ENCODE results near the gene LGR4.

The LGR4 gene

DNA sequence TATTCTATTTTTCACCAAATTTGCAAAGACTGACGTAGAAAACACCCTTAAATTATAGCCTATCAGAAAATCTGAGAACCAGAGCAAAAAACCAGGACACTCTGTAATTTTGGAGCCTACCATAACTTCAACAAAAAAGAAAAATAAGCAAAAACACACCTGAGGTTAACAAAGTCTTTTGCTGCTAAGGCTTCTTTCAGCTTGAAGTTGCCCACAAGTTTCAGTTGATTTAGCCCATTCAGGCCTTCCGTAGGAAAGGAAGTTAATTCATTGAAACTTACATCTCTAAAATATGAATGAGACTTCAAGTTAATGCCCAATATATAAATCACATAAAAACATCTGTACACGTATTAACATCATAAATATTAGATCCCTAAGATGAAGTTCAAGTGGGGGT is 99.2 kb downstream of the LGR4 start:
- DNase-seq, result no peak
- in situ Hi-C loops (cut with HindIII; ENCODE audit: low pct_ligation_motif_present, low pct_unique_long_range_greater_than_20kb, low sequenced_read_pairs), result no loop called here

- in situ Hi-C loops (cut with HindIII; ENCODE audit: low pct_ligation_motif_present, low pct_unique_long_range_greater_than_20kb, low sequenced_read_pairs), result no loop called here
- DNase-seq, result no peak
Observed at GRCh38 chr11:27372164-27372563, 100.4 kb downstream of the LGR4 start.

- DNase-seq, result no peak
- in situ Hi-C loops (cut with HindIII; ENCODE audit: low pct_ligation_motif_present, low pct_unique_long_range_greater_than_20kb, low sequenced_read_pairs), result no loop called here
Observed at GRCh38 chr11:27371489-27371888, 101.1 kb downstream of the LGR4 start.

DNA sequence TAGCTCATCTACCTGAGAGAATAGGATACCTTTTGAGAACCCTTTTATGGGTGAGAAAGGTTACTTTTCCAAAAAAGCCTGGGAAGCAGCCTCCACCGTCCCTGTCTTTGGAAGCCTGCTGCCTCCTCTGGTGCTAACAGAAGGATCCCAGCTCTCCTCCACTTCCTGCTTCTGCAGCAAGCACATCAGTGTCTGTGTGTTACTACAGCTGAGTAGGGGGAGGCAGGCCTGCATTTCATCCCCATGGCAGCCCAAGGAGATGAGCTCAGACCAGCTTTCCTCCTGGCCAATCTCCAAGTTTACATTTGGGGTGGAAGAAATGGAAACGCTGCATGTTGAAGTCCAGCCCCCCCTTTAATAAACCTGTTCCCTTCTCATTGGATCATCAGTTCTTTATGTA is 102.2 kb downstream of the LGR4 start:
- DNase-seq, result no peak
- in situ Hi-C loops (cut with HindIII; ENCODE audit: low pct_ligation_motif_present, low pct_unique_long_range_greater_than_20kb, low sequenced_read_pairs), result no loop called here

DNA sequence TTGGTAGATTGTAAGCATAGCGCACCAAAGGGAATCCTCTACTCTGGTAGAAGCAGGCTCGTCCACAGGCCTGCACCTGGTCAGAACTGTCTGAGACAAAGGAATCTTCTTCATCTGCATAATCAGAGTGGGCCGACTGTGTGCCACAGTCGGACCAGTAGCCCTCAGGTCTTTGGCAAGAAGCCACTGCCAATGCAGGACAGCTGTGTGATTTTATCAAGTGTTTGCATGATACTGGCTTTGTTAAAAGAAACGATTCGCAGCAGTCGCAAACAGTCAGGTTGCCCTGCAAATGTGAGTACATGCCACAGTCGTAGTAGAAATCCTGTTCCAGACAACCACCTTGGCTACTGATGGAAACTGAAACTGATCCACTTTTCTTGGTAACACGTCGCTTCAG is 104.7 kb downstream of the LGR4 start:
- in situ Hi-C loops (cut with HindIII; ENCODE audit: low pct_ligation_motif_present, low pct_unique_long_range_greater_than_20kb, low sequenced_read_pairs), result no loop called here

GRCh38 chr11:27363576-27364117 is 108.9 kb downstream of the LGR4 start:
- in situ Hi-C loops (cut with HindIII; ENCODE audit: low pct_ligation_motif_present, low pct_unique_long_range_greater_than_20kb, low sequenced_read_pairs), result no loop called here
- no peak for DNase-seq

More for the DNA sequence above, 104.7 kb downstream of the LGR4 start:
- DNase-seq, result no peak

DNA sequence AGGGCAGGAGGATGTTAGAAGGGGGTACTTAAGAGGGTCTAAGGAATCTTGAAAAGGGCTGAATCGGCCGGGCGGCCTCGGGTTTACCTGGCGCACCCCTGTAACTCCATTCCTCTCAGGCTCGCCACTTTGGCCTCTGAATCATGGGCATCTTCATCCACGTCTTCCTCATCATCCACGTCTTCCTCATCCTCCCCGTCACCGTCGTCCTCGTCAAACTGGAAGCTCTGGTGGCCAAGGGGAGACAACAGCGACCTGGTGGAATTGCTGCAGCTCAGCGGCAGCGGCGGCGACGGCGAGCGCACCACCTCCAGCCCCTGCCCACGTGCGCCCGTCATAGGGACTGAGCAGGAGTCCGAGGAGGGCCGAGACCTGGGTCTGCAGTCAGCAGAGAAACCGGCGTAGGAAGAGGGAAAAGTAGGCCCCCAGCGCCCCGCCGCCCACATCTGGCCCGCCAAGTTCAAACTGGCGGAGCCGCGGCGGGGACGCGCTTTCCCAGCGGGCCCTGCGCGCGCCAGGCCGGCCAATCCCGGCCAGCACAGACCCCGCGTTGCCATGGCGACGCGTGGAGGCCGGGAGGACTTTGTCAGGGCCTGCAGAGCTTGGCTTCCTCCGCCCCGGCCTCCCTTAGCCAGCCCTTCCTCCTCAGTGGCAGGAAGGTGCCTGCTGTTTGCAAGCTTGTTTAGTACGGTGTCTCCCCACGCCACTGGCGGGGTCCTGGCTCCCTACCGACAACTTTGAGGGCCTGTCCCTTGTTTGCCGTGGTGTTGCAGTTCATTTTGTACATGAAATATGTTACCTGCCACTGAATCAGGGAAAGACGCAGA is 109.6 kb downstream of the LGR4 start, which contains the start of gene CCDC34:
Gene CCDC34, minus strand, starts transcription at position 467 of the 827 bp plus-strand sequence. Its CDS starts 21 bp downstream, at position 446.
- peak; percentile 91 for DNase-seq
- in situ Hi-C loops (cut with HindIII; ENCODE audit: low pct_ligation_motif_present, low pct_unique_long_range_greater_than_20kb, low sequenced_read_pairs), result no loop called here

- in situ Hi-C loops (cut with HindIII; ENCODE audit: low pct_ligation_motif_present, low pct_unique_long_range_greater_than_20kb, low sequenced_read_pairs), result no loop called here
- DNase-seq, result no peak
Observed at GRCh38 chr11:27361649-27362431, 110.8 kb downstream of the LGR4 start.

DNA sequence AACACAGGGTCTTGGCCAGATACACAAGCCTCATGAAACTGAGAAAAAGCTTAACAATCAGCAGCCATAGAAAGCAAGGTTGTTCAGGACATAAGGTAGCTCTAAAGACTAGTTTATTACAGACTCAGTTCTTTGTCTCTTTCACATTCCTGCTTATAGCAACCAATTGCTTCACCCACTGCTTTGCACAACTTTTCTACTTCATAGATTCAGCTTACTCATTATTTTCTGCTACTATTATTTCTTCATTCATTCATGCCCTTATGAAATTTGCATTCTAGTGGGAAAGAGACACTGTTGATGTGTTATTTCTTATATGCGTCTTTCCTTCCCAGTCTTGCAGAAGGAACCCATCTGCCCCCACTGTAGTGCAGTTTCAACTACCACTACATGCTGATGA is 114.3 kb downstream of the LGR4 start:
- in situ Hi-C loops (cut with HindIII; ENCODE audit: low pct_ligation_motif_present, low pct_unique_long_range_greater_than_20kb, low sequenced_read_pairs), result no loop called here

GRCh38 chr11:27357250-27357649 is 115.3 kb downstream of the LGR4 start:
- in situ Hi-C loops (cut with HindIII; ENCODE audit: low pct_ligation_motif_present, low pct_unique_long_range_greater_than_20kb, low sequenced_read_pairs), result no loop called here
- no peak for DNase-seq

More for the DNA sequence above, 114.3 kb downstream of the LGR4 start:
- DNase-seq, result no peak

DNA sequence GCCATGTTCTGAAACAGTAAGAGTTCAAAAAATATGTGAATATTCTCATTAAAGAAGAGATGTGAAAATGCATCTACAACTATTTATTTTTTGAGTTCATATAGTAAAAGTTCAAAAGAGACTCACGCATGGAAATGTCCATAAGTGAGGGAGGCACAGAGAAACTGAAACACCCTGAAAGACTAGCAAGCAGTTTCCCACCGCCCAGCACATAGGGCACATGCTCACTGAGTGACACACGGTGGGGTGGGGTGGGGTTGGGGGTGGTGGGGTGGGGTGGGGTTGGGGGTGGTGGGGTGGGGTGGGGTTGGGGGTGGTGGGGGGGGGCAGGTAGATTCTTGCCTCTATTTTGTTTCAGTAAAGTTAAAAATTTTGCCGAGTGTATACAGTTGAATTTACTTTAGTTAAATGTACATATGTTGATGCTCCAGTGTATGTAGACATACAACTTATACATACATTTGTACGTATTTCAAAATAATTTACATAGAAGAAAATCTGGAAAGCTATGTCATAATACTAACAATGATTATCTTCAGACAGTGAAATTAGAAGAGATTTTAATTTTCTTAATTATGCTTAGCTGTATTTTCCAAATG is 115.9 kb downstream of the LGR4 start:
- DNase-seq, result no peak
- in situ Hi-C loops (cut with HindIII; ENCODE audit: low pct_ligation_motif_present, low pct_unique_long_range_greater_than_20kb, low sequenced_read_pairs), result no loop called here

- in situ Hi-C loops (cut with HindIII; ENCODE audit: low pct_ligation_motif_present, low pct_unique_long_range_greater_than_20kb, low sequenced_read_pairs), result no loop called here
- DNase-seq, result no peak
Observed at GRCh38 chr11:27355575-27356104, 117.0 kb downstream of the LGR4 start.

- no peak for DNase-seq
- in situ Hi-C loops (cut with HindIII; ENCODE audit: low pct_ligation_motif_present, low pct_unique_long_range_greater_than_20kb, low sequenced_read_pairs), result no loop called here
Observed at GRCh38 chr11:27354359-27354965, 118.1 kb downstream of the LGR4 start.

DNA sequence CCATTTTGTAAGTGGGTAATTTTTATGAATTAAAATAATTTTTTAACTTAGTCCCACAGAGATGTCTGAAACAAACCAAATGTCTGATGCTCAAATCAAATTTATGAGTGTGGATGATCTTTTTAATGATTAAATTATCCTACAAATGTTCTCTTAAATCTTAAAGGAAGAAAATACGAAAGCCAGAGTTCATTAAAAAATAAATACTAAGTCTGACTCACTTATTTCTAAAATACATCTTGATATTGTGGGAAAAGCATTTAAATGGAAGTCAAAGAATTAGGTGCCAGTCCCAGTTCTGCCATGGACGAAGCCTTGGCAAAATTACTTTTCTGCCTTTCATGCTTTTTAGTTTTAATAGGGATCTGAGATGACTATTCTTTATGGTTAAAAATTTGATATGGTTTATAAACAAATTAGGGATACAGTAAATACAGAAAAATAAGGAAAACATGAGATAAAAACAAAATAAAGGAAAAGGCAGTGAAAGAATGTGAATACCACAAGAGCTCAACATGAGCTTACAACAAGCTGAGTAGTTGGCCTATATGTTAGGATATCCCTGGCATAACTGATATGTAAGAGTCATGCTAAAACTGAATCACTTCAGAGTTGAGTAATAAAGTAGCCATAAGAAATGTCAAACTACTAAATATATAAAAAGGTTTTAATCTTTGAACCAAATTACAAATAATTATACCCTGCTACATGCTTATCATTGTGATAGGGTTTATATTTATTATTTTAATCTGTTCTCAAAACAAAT is 118.8 kb downstream of the LGR4 start:
- no peak for DNase-seq
- in situ Hi-C loops (cut with HindIII; ENCODE audit: low pct_ligation_motif_present, low pct_unique_long_range_greater_than_20kb, low sequenced_read_pairs), result no loop called here

DNA sequence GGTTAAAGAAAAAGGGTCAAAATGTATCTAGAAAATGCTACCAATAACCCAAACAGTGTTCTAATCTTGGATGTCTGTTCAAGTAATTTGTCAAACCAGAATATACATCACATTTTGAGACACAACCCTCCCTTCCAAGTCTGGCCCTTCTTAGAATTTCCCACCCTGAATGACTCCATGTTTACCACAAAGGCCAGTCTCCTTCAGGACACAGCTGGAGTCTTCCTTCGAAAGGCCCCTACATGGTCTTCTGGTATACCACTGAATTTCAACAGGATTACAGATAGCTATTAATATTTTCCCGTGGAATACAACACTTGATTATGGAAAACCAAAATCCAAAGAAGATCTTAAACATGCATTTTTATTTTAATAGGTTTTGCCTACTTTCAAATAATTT is 119.8 kb downstream of the LGR4 start:
- in situ Hi-C loops (cut with HindIII; ENCODE audit: low pct_ligation_motif_present, low pct_unique_long_range_greater_than_20kb, low sequenced_read_pairs), result no loop called here
- DNase-seq, result no peak

DNA sequence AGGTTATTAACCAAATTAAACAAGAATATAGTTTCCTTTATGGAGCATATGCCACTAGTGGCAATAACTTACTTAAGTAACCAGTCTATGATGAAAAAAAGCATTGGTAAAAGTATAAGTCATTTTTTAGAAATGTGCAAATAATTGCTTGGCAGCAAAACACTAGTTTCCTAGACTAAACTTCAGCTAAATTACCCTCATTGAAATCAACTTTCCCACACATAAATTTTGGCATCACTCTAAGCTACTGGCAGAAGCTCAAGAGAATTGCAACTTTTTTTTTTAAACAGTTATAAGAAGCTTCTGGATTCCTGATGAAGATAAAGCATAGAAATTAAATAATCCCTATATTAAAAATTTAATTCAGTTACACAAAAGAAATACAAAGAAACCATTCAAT is 122.1 kb downstream of the LGR4 start:
- in situ Hi-C loops (cut with HindIII; ENCODE audit: low pct_ligation_motif_present, low pct_unique_long_range_greater_than_20kb, low sequenced_read_pairs), result no loop called here
- no peak for DNase-seq

- DNase-seq, result no peak
- in situ Hi-C loops (cut with HindIII; ENCODE audit: low pct_ligation_motif_present, low pct_unique_long_range_greater_than_20kb, low sequenced_read_pairs), result no loop called here
Observed at GRCh38 chr11:27349919-27350318, 122.7 kb downstream of the LGR4 start.

GRCh38 chr11:27348340-27348873 is 124.2 kb downstream of the LGR4 start:
- in situ Hi-C loops (cut with HindIII; ENCODE audit: low pct_ligation_motif_present, low pct_unique_long_range_greater_than_20kb, low sequenced_read_pairs), result no loop called here
- DNase-seq, result no peak

All from ACHN (cell line).